Liver (tissue), 9 donors: ENCODE measurements around the gene TFAP2B. TPM values are rescaled to one million over a fixed set of nuclear protein-coding genes. Genes with fewer than 3 reads are reported as not detected.

Experiments
- DNase-seq: peaks from one replicate; pipeline ENCODE4 v3.0.0-alpha.2; 2017; ENCODE audit warnings: low spot score
- H3K27ac ChIP-seq, 2 donors: one replicate each; pipeline ENCODE4 v1.7.0; 2013; ENCODE audit warnings: inconsistent platforms in 2 of 2, low read length in 2 of 2, control low read depth in 1 of 2, low read depth in 1 of 2, mild to moderate bottlenecking in 1 of 2
- H3K27me3 ChIP-seq, 4 donors: one replicate each; pipeline versions ENCODE4 v1.6.1 to v1.7.0; 2013; ENCODE audit warnings: low read length in 3 of 4, inconsistent platforms in 1 of 4, mild to moderate bottlenecking in 1 of 4, moderate library complexity in 1 of 4; ENCODE audit not compliant: control insufficient read depth in 4 of 4, insufficient read depth in 4 of 4
- H3K36me3 ChIP-seq, 4 donors: one replicate each; pipeline versions ENCODE4 v1.6.1 to v1.7.0; 2013; ENCODE audit warnings: low read length in 3 of 4, mild to moderate bottlenecking in 3 of 4, low read depth in 1 of 4, moderate library complexity in 1 of 4; ENCODE audit not compliant: control insufficient read depth in 4 of 4, insufficient read depth in 3 of 4
- H3K4me1 ChIP-seq, 4 donors: one replicate each; pipeline versions ENCODE4 v1.6.1 to v1.7.0; 2013; ENCODE audit warnings: low read length in 3 of 4, mild to moderate bottlenecking in 3 of 4, moderate library complexity in 1 of 4; ENCODE audit not compliant: control insufficient read depth in 4 of 4, insufficient read depth in 4 of 4
- H3K4me3 ChIP-seq, 3 donors: one replicate each; pipeline versions ENCODE4 v1.6.1 to v1.7.0; 2013; ENCODE audit warnings: low read length in 3 of 3, control low read depth in 1 of 3, low read depth in 1 of 3, mild to moderate bottlenecking in 1 of 3
- H3K9ac ChIP-seq, 2 donors: one replicate each; pipeline ENCODE4 v1.7.0; 2013; ENCODE audit warnings: low read length in 2 of 2, mild to moderate bottlenecking in 2 of 2, moderate library complexity in 2 of 2, control low read depth in 1 of 2, low read depth in 1 of 2
- H3K9me3 ChIP-seq, 4 donors: one replicate each; pipeline versions ENCODE4 v1.6.1 to v1.7.0; 2013; ENCODE audit warnings: low read length in 3 of 4; ENCODE audit not compliant: control insufficient read depth in 4 of 4
- EGR1 ChIP-seq, 2 donors: IDR thresholded peaks; 2 replicates each; pipeline ENCODE4 v1.6.1; 2016 to 2018; ENCODE audit warnings: antibody characterized with exemption in 2 of 2, low read depth in 2 of 2
- FOXA1 ChIP-seq: IDR thresholded peaks from 2 replicates; pipeline ENCODE4 v1.6.1; 2016; ENCODE audit warnings: antibody characterized with exemption
- FOXA2 ChIP-seq: IDR thresholded peaks from 2 replicates; pipeline ENCODE4 v1.6.1; 2016; ENCODE audit warnings: antibody characterized with exemption
- GABPA ChIP-seq, 2 donors: IDR thresholded peaks in 1 of 2; conservative IDR thresholded peaks in 1 of 2; 2 replicates each; pipeline ENCODE4 v1.6.1; 2016; ENCODE audit warnings: antibody characterized with exemption in 2 of 2, mild to moderate bottlenecking in 1 of 2, moderate library complexity in 1 of 2
- HNF4A ChIP-seq, 2 donors: conservative IDR thresholded peaks; 2 replicates each; pipeline ENCODE4 v1.6.1; 2016; ENCODE audit warnings: antibody characterized with exemption in 2 of 2, mild to moderate bottlenecking in 2 of 2
- HNF4G ChIP-seq: IDR thresholded peaks from 2 replicates; pipeline ENCODE4 v1.6.1; 2016; ENCODE audit warnings: antibody characterized with exemption
- JUND ChIP-seq, 2 donors: IDR thresholded peaks; 2 replicates each; pipeline ENCODE4 v1.6.1; 2016; ENCODE audit warnings: antibody characterized with exemption in 2 of 2
- NR2F2 ChIP-seq: IDR thresholded peaks from 2 replicates; pipeline ENCODE4 v1.6.1; 2016; ENCODE audit warnings: antibody characterized with exemption
- RAD21 ChIP-seq, 2 donors: IDR thresholded peaks; 2 replicates each; pipeline ENCODE4 v1.6.1; 2016; ENCODE audit warnings: antibody characterized with exemption in 2 of 2, mild to moderate bottlenecking in 2 of 2
- RXRA ChIP-seq, 2 donors: IDR thresholded peaks; 2 replicates each; pipeline ENCODE4 v1.6.1; 2017 to 2018; ENCODE audit warnings: antibody characterized with exemption in 2 of 2, mild to moderate bottlenecking in 1 of 2
- SP1 ChIP-seq: IDR thresholded peaks from 2 replicates; pipeline ENCODE4 v1.6.1; 2018; ENCODE audit warnings: antibody characterized with exemption, mild to moderate bottlenecking
- TAF1 ChIP-seq: conservative IDR thresholded peaks from 2 replicates; pipeline ENCODE4 v1.6.1; 2016; ENCODE audit warnings: antibody characterized with exemption, mild to moderate bottlenecking
- YY1 ChIP-seq: IDR thresholded peaks from 2 replicates; pipeline ENCODE4 v1.6.1; 2016; ENCODE audit warnings: antibody characterized with exemption, mild to moderate bottlenecking
- WGBS: extraction: QIAGEN DNeasy Blood & Tissue Kit; methylation state at CpG from one replicate; pipeline ENCODE4 v1.1.7; 2013; 5-methylcytosine and 5-hydroxymethylcytosine counted together
- polyA plus RNA-seq, 2 donors: library from polyadenylated mRNA; stranded (reverse) in 1 of 2; unstranded in 1 of 2; fragments of 200-250 nt in 1 of 2; fragments of >200 nt in 1 of 2; fragmentation: Nextera tagmentation in 1 of 2; extraction: Ambion mirVana in 1 of 2; gene quantifications; one replicate each; pipeline versions ENCODE4 v1.2.1 to v1.2.3, GENCODE V29; 2013 to 2015
- total RNA-seq, 2 donors: library from RNA; depleted of rRNA; stranded (reverse); fragments of >200 nt; gene quantifications; one replicate each; pipeline ENCODE4 v1.2.3, GENCODE V29; 2014
- TF ChIP-seq, protein P1 (sequence below): IDR thresholded peaks from 2 replicates; pipeline ENCODE4 v1.6.1; 2016; ENCODE audit warnings: antibody characterized with exemption, mild to moderate bottlenecking
- TF ChIP-seq, protein P2 (sequence below): IDR thresholded peaks from 2 replicates; pipeline ENCODE4 v1.6.1; 2016; ENCODE audit warnings: antibody characterized with exemption
- TF ChIP-seq, protein P3 (sequence below): fragments of 150-350 bp; IDR thresholded peaks from 2 replicates; pipeline ENCODE4 v1.5.1; 2017; ENCODE audit warnings: improper control_type of control experiment, low read depth, low read length; ENCODE audit not compliant: missing input control
- TF ChIP-seq, protein P4 (sequence below): IDR thresholded peaks from 2 replicates; pipeline ENCODE4 v1.6.1; 2016; ENCODE audit warnings: antibody characterized with exemption
- TF ChIP-seq, protein P5 (sequence below): IDR thresholded peaks from 2 replicates; pipeline ENCODE4 v1.6.1; 2016; ENCODE audit warnings: antibody characterized with exemption
- donor health status: healthy.
- donor health status: healthy.
- donor health status: healthy.
- donor health status: healthy.
- donor health status: healthy.

The TFAP2B gene
- total and polyA plus RNA-seq, 4 donors = not detected

DNA sequence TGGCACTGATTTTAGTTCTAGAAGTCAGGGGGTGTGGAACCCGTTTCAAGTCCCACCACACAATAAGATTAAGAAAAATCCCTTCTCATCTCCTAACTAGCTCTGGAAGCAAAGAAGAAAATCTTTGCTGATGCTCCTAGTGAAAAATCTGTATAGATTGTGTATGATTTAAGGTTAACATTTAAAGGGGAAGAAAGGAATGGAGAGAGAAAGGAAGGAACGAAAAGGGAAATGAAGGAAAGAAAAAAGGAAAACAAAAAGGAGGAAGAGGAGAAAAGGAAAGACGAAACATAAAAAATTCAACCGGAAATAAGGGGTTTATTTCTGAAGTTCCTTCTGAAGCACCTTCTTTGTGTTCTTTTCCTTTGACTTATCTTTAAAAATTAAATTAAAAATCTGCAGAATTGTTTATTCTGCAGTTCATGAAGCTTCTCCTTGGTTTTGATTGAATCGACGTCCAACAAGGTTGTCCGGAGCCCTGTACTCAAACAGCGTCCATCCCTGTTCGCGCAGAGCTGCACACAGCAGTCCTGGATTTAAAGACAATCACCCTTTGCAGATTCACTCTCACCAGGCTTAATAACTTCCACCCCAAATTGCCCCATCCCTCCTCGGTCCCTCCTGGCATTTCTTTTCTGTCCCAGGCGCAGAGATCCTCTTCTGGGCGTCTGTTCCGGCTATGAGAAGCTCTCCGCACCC is 1.6 kb upstream of the TFAP2B start:
- Histone ChIP-seq H3K4me3 (no peak overlapping the region), H3K4me1 (peaks cover 9 to 18% (median 14%) of the 10 kb centered on the region in 4 donors), H3K9me3 (no peaks in the 10 kb centered on the region), H3K36me3 (no peaks in the 10 kb centered on the region), H3K27ac (no peak overlapping the region), H3K9ac (no peak overlapping the region), H3K27me3 (peaks cover 0 to 15% (median 6%) of the 10 kb centered on the region in 4 donors)
- TF ChIP-seq GABPA (IDR thresholded peaks at IDR 0.05 in 1 of 2, conservative IDR thresholded peaks at IDR 0.05 in 1 of 2) = no peak
- DNase-seq = no peak
- 13% methylated on average over 15 of the region's 15 CpGs for WGBS

DNA sequence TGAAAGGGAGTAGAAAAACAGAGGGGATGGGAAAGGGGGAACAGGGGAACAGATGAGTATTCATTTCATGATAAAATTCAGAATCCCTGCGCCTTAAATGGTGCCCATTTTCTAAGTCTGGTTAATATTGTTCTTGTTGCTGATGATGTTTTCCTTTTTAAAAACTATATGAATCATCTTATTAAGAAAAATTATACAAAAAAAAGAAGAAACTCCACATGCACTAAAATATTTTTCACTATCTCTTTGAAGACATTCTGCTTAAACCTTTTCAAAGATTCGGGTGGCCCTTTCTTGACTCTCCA is 1.1 kb upstream of the TFAP2B start:
- TF ChIP-seq, protein P1, sequence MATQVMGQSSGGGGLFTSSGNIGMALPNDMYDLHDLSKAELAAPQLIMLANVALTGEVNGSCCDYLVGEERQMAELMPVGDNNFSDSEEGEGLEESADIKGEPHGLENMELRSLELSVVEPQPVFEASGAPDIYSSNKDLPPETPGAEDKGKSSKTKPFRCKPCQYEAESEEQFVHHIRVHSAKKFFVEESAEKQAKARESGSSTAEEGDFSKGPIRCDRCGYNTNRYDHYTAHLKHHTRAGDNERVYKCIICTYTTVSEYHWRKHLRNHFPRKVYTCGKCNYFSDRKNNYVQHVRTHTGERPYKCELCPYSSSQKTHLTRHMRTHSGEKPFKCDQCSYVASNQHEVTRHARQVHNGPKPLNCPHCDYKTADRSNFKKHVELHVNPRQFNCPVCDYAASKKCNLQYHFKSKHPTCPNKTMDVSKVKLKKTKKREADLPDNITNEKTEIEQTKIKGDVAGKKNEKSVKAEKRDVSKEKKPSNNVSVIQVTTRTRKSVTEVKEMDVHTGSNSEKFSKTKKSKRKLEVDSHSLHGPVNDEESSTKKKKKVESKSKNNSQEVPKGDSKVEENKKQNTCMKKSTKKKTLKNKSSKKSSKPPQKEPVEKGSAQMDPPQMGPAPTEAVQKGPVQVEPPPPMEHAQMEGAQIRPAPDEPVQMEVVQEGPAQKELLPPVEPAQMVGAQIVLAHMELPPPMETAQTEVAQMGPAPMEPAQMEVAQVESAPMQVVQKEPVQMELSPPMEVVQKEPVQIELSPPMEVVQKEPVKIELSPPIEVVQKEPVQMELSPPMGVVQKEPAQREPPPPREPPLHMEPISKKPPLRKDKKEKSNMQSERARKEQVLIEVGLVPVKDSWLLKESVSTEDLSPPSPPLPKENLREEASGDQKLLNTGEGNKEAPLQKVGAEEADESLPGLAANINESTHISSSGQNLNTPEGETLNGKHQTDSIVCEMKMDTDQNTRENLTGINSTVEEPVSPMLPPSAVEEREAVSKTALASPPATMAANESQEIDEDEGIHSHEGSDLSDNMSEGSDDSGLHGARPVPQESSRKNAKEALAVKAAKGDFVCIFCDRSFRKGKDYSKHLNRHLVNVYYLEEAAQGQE = no peak
- no peak for TF ChIP-seq RXRA (IDR thresholded peaks at IDR 0.05)
- TF ChIP-seq NR2F2 = no peak
- TF ChIP-seq, protein P2, sequence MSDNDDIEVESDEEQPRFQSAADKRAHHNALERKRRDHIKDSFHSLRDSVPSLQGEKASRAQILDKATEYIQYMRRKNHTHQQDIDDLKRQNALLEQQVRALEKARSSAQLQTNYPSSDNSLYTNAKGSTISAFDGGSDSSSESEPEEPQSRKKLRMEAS = no peak
- no peak for TF ChIP-seq HNF4A (conservative IDR thresholded peaks at IDR 0.05)
- TF ChIP-seq FOXA1 = no peak
- TF ChIP-seq JUND (IDR thresholded peaks at IDR 0.05) = no peak
- no peak for TF ChIP-seq RAD21 (IDR thresholded peaks at IDR 0.05)
- TF ChIP-seq GABPA (IDR thresholded peaks at IDR 0.05 in 1 of 2, conservative IDR thresholded peaks at IDR 0.05 in 1 of 2) = no peak
- TF ChIP-seq YY1 = no peak
- TF ChIP-seq SP1 = no peak
- no peak for TF ChIP-seq HNF4G
- TF ChIP-seq TAF1 = no peak
- no peak for TF ChIP-seq FOXA2
- TF ChIP-seq, protein P3, sequence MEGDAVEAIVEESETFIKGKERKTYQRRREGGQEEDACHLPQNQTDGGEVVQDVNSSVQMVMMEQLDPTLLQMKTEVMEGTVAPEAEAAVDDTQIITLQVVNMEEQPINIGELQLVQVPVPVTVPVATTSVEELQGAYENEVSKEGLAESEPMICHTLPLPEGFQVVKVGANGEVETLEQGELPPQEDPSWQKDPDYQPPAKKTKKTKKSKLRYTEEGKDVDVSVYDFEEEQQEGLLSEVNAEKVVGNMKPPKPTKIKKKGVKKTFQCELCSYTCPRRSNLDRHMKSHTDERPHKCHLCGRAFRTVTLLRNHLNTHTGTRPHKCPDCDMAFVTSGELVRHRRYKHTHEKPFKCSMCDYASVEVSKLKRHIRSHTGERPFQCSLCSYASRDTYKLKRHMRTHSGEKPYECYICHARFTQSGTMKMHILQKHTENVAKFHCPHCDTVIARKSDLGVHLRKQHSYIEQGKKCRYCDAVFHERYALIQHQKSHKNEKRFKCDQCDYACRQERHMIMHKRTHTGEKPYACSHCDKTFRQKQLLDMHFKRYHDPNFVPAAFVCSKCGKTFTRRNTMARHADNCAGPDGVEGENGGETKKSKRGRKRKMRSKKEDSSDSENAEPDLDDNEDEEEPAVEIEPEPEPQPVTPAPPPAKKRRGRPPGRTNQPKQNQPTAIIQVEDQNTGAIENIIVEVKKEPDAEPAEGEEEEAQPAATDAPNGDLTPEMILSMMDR = no peak
- TF ChIP-seq, protein P4, sequence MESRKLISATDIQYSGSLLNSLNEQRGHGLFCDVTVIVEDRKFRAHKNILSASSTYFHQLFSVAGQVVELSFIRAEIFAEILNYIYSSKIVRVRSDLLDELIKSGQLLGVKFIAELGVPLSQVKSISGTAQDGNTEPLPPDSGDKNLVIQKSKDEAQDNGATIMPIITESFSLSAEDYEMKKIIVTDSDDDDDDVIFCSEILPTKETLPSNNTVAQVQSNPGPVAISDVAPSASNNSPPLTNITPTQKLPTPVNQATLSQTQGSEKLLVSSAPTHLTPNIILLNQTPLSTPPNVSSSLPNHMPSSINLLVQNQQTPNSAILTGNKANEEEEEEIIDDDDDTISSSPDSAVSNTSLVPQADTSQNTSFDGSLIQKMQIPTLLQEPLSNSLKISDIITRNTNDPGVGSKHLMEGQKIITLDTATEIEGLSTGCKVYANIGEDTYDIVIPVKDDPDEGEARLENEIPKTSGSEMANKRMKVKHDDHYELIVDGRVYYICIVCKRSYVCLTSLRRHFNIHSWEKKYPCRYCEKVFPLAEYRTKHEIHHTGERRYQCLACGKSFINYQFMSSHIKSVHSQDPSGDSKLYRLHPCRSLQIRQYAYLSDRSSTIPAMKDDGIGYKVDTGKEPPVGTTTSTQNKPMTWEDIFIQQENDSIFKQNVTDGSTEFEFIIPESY = no peak
- TF ChIP-seq, protein P5, sequence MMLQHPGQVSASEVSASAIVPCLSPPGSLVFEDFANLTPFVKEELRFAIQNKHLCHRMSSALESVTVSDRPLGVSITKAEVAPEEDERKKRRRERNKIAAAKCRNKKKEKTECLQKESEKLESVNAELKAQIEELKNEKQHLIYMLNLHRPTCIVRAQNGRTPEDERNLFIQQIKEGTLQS = no peak
- no peak for TF ChIP-seq EGR1 (IDR thresholded peaks at IDR 0.05; ENCODE audit: low read depth in 2 of 2)
- Histone ChIP-seq H3K36me3 (no peaks in the 10 kb centered on the region), H3K4me1 (peaks cover 9 to 18% (median 14%) of the 10 kb centered on the region in 4 donors), H3K4me3 (no peak overlapping the region), H3K9me3 (no peaks in the 10 kb centered on the region), H3K27me3 (peaks cover 0 to 16% (median 6%) of the 10 kb centered on the region in 4 donors), H3K9ac (no peak overlapping the region), H3K27ac (no peak overlapping the region)
- no peak for DNase-seq
- WGBS = 23% methylated on average over 2 of the region's 2 CpGs
